Peyer's patch (tissue), 4 donors: ENCODE data around the gene TMEM132C. TPM values are rescaled to one million over a fixed set of nuclear protein-coding genes. Genes with fewer than 3 reads are reported as not detected.

Experiments
- DNase-seq, 3 donors: peaks; one replicate each; pipeline ENCODE4 v3.0.0-alpha.2; 2017 to 2019
- H3K27ac ChIP-seq, 4 donors: fragments of 200-600 bp; sonication (generic); one replicate each; pipeline ENCODE4 v1.5.1; 2016 to 2019
- H3K27me3 ChIP-seq, 2 donors: fragments of 200-600 bp; sonication (generic); one replicate each; pipeline ENCODE4 v1.5.1; 2019
- H3K36me3 ChIP-seq, 3 donors: fragments of 200-600 bp; sonication (generic); one replicate each; pipeline ENCODE4 v1.5.1; 2016 to 2019
- H3K4me1 ChIP-seq, 4 donors: fragments of 200-600 bp; sonication (generic); one replicate each; pipeline ENCODE4 v1.5.1; 2016 to 2019
- H3K4me3 ChIP-seq, 4 donors: fragments of 200-600 bp; sonication (generic); 1 replicate in 3 of 4; 2 replicates in 1 of 4; pipeline ENCODE4 v1.5.1; 2016 to 2019; ENCODE audit warnings: mild to moderate bottlenecking in 1 of 4
- H3K9me3 ChIP-seq, 4 donors: fragments of 200-600 bp; sonication (generic); one replicate each; pipeline ENCODE4 v1.5.1; 2016 to 2019; ENCODE audit warnings: mild to moderate bottlenecking in 1 of 4
- CTCF ChIP-seq, 6 experiments: fragments of 450-650 bp in 4 of 6; fragments of 200-600 bp in 2 of 6; sonication (generic) in 1 of 6; IDR thresholded peaks; one replicate each; pipeline ENCODE4 v1.5.1; 2017 to 2019; ENCODE audit warnings: antibody characterized with exemption in 6 of 6, mild to moderate bottlenecking in 3 of 6, moderate library complexity in 1 of 6
- POLR2A ChIP-seq, 2 donors: fragments of 450-650 bp; IDR thresholded peaks; one replicate each; pipeline ENCODE4 v1.5.1; 2017; ENCODE audit warnings: antibody characterized with exemption in 2 of 2, mild to moderate bottlenecking in 2 of 2, moderate library complexity in 2 of 2
- total RNA-seq, 4 donors: library from RNA; depleted of rRNA; stranded (reverse); fragments of >200 nt; gene quantifications; one replicate each; pipeline ENCODE4 v1.1.0, GENCODE V29; 2016

Gene TMEM132C
- total RNA-seq, 4 donors from 2014 or later = 0.88 to 5.0 (median 2.0) TPM

DNA sequence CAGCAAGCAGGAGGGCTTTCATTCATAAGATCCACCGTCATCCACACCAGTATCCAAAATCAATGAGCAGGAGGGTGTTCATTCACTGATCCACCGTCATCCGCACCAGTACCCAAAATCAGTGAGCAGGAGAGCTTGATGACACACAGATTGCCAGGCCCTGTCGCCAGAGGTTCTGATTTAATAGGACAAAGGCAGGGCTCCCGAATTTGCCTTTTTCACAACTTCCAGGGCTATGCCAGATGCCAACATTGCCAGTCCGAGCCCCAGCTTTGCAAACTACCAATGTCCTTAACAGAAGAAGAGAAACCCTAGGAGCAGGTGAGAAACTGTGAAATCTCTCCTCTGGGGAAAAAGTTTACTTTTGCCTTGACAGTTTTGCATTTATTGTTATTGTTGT lies 441.8 kb downstream of the TMEM132C start:
- Histone ChIP-seq H3K36me3 (no peaks in the 10 kb centered on the region), H3K27ac (no peak overlapping the region), H3K4me1 (no peaks in the 10 kb centered on the region), H3K9me3 (no peaks in the 10 kb centered on the region), H3K27me3 (no peaks in the 10 kb centered on the region), H3K4me3 (no peak overlapping the region)
- no peak for TF ChIP-seq POLR2A (IDR thresholded peaks at IDR 0.05)
- no peak for TF ChIP-seq CTCF (IDR thresholded peaks at IDR 0.05)
- no peak for DNase-seq

- no peak for DNase-seq
- TF ChIP-seq POLR2A (IDR thresholded peaks at IDR 0.05) (no peak), CTCF (IDR thresholded peaks at IDR 0.05) (no peak)
- H3K4me1 ChIP-seq = no peaks in the 10 kb centered on the region
- H3K27ac ChIP-seq = no peak overlapping the region
- no peaks in the 10 kb centered on the region for H3K27me3 ChIP-seq
- no peaks in the 10 kb centered on the region for H3K36me3 ChIP-seq
- no peaks in the 10 kb centered on the region for H3K9me3 ChIP-seq
- no peak overlapping the region for H3K4me3 ChIP-seq
Measured at GRCh38 chr12:128709660-128710059, 442.7 kb downstream of the TMEM132C start.

GRCh38 chr12:128711486-128711885 lies 444.5 kb downstream of the TMEM132C start:
- Histone ChIP-seq H3K27me3 (no peaks in the 10 kb centered on the region), H3K4me3 (no peak overlapping the region), H3K27ac (no peak overlapping the region), H3K36me3 (no peaks in the 10 kb centered on the region), H3K9me3 (no peaks in the 10 kb centered on the region), H3K4me1 (no peaks in the 10 kb centered on the region)
- DNase-seq = no peak
- no peak for TF ChIP-seq POLR2A (IDR thresholded peaks at IDR 0.05)
- TF ChIP-seq CTCF (IDR thresholded peaks at IDR 0.05) = no peak

GRCh38 chr12:128712622-128713021 lies 445.7 kb downstream of the TMEM132C start:
- no peak overlapping the region for H3K27ac ChIP-seq

GRCh38 chr12:128715485-128715884 lies 448.5 kb downstream of the TMEM132C start:
- Histone ChIP-seq H3K36me3 (no peaks in the 10 kb centered on the region), H3K4me3 (no peak overlapping the region), H3K9me3 (no peaks in the 10 kb centered on the region), H3K27ac (no peak overlapping the region), H3K27me3 (no peaks in the 10 kb centered on the region), H3K4me1 (no peaks in the 10 kb centered on the region)
- DNase-seq = no peak
- TF ChIP-seq POLR2A (IDR thresholded peaks at IDR 0.05) (no peak), CTCF (IDR thresholded peaks at IDR 0.05) (no peak)

More at GRCh38 chr12:128712622-128713021, 445.7 kb downstream of the TMEM132C start:
- no peak for TF ChIP-seq CTCF (IDR thresholded peaks at IDR 0.05)
- no peak for TF ChIP-seq POLR2A (IDR thresholded peaks at IDR 0.05)
- Histone ChIP-seq H3K27me3 (no peaks in the 10 kb centered on the region), H3K9me3 (no peaks in the 10 kb centered on the region), H3K4me3 (no peak overlapping the region), H3K4me1 (no peaks in the 10 kb centered on the region), H3K36me3 (no peaks in the 10 kb centered on the region)
- DNase-seq = no peak

- TF ChIP-seq POLR2A (IDR thresholded peaks at IDR 0.05) (no peak), CTCF (IDR thresholded peaks at IDR 0.05) (no peak)
- Histone ChIP-seq H3K4me1 (peaks cover 0 to 3% (median 0%) of the 10 kb centered on the region in 4 donors), H3K9me3 (no peaks in the 10 kb centered on the region), H3K27me3 (no peaks in the 10 kb centered on the region), H3K4me3 (no peak overlapping the region), H3K36me3 (no peaks in the 10 kb centered on the region), H3K27ac (no peak overlapping the region)
- DNase-seq = no peak
Measured at GRCh38 chr12:128724468-128725046, 457.6 kb downstream of the TMEM132C start.
